GM23338 (cell line): ENCODE data around the gene KRT9. TPM values are rescaled to one million over a fixed set of nuclear protein-coding genes. Genes with fewer than 3 reads are reported as not detected.

Experiments used
- ATAC-seq: fragments of 200-7000 bp; cut with Tn5 transposase; 3 replicates; pipeline ENCODE4 v1.9.1; 2020
- DNase-seq: peaks from one replicate; pipeline ENCODE4 v3.0.0-alpha.2; 2015; ENCODE audit warnings: low spot score
- H2AFZ ChIP-seq: fragments of 200-600 bp; sonication (generic); 2 replicates; pipeline ENCODE4 v1.8.0; 2016; ENCODE audit warnings: antibody characterized with exemption, mild to moderate bottlenecking, moderate library complexity
- H3F3A ChIP-seq: fragments of 200-600 bp; sonication (generic); replicated peaks from 2 replicates; pipeline ENCODE4 v1.8.0; 2017; ENCODE audit warnings: antibody characterized with exemption, mixed run types, low read depth
- H3K27ac ChIP-seq: fragments of 200-600 bp; sonication (generic); 2 replicates; pipeline ENCODE4 v1.6.1; 2016; ENCODE audit warnings: low read depth
- H3K27me3 ChIP-seq: fragments of 200-600 bp; sonication (generic); 2 replicates; pipeline ENCODE4 v1.8.0; 2016; ENCODE audit warnings: mild to moderate bottlenecking, mixed run types, moderate library complexity; ENCODE audit not compliant: insufficient read depth
- H3K36me3 ChIP-seq: fragments of 200-600 bp; sonication (generic); 2 replicates; pipeline ENCODE4 v1.8.0; 2016; ENCODE audit warnings: mild to moderate bottlenecking; ENCODE audit not compliant: insufficient read depth
- H3K4me1 ChIP-seq: fragments of 200-600 bp; sonication (generic); 2 replicates; pipeline ENCODE4 v1.8.0; 2016; ENCODE audit warnings: mild to moderate bottlenecking, moderate library complexity; ENCODE audit not compliant: insufficient read depth
- H3K4me2 ChIP-seq: fragments of 200-600 bp; sonication (generic); 2 replicates; pipeline ENCODE4 v1.7.1; 2017; ENCODE audit warnings: mixed run types
- H3K4me3 ChIP-seq: fragments of 200-600 bp; sonication (generic); 2 replicates; pipeline ENCODE4 v1.6.1; 2016; ENCODE audit warnings: mixed run types
- H3K79me2 ChIP-seq: fragments of 200-600 bp; sonication (generic); replicated peaks from 2 replicates; pipeline ENCODE4 v1.8.0; 2017; ENCODE audit warnings: mild to moderate bottlenecking; ENCODE audit not compliant: insufficient read depth
- H3K9me2 ChIP-seq: fragments of 200-600 bp; sonication (generic); 2 replicates; pipeline ENCODE4 v1.8.0; 2017; ENCODE audit not compliant: insufficient read depth
- H4K20me1 ChIP-seq: fragments of 200-600 bp; sonication (generic); replicated peaks from 2 replicates; pipeline ENCODE4 v1.8.0; 2017; ENCODE audit warnings: mild to moderate bottlenecking; ENCODE audit not compliant: insufficient read depth
- H3K27ac Mint-ChIP-seq: 2 replicates; pipeline ENCODE4 v1.8.0; 2020; ENCODE audit warnings: inconsistent platforms, mild to moderate bottlenecking, moderate library complexity, mixed read lengths
- H3K27me3 Mint-ChIP-seq: 3 replicates; pipeline ENCODE4 v1.8.0; 2022; ENCODE audit warnings: low read depth, mild to moderate bottlenecking, moderate library complexity, mixed read lengths, inconsistent platforms; ENCODE audit not compliant: insufficient read depth, poor library complexity
- H3K36me3 Mint-ChIP-seq: 3 replicates; pipeline ENCODE4 v1.8.0; 2021; ENCODE audit warnings: low read depth, mild to moderate bottlenecking, inconsistent platforms, moderate library complexity, mixed read lengths
- H3K4me1 Mint-ChIP-seq: 3 replicates; pipeline ENCODE4 v1.8.0; 2020; ENCODE audit warnings: mild to moderate bottlenecking, inconsistent platforms, mixed read lengths
- H3K4me3 Mint-ChIP-seq: 3 replicates; pipeline ENCODE4 v1.8.0; 2021; ENCODE audit warnings: moderate library complexity, mild to moderate bottlenecking, inconsistent platforms, mixed read lengths
- H3K9me3 Mint-ChIP-seq: 3 replicates; pipeline ENCODE4 v1.8.0; 2020; ENCODE audit warnings: moderate library complexity, mild to moderate bottlenecking, inconsistent platforms, mixed read lengths
- EZH2 ChIP-seq: fragments of 200-600 bp; sonication (generic); IDR thresholded peaks from one replicate; pipeline ENCODE4 v1.8.0; 2017; ENCODE audit warnings: antibody characterized with exemption, mild to moderate bottlenecking, low read depth; ENCODE audit not compliant: unreplicated experiment
- EZH2phosphoT487 ChIP-seq: fragments of 200-600 bp; sonication (generic); IDR thresholded peaks from one replicate; pipeline ENCODE4 v1.8.1; 2018; ENCODE audit warnings: antibody characterized with exemption; ENCODE audit not compliant: unreplicated experiment
- NANOG ChIP-seq: IDR thresholded peaks from 2 replicates; pipeline ENCODE4 v1.6.1; 2016; ENCODE audit warnings: antibody characterized with exemption, borderline replicate concordance
- STAT1 ChIP-seq: IDR thresholded peaks from one replicate; pipeline ENCODE4 v1.6.1; 2016; ENCODE audit warnings: antibody characterized with exemption; ENCODE audit not compliant: unreplicated experiment
- ZNF114 ChIP-seq: fragments of 250-450 bp; sonication (Bioruptor Pico); IDR thresholded peaks from 2 replicates; pipeline ENCODE4 v1.5.0; 2020; ENCODE audit warnings: mild to moderate bottlenecking, moderate library complexity
- ZNF331 ChIP-seq: fragments of 250-450 bp; sonication (Bioruptor Pico); IDR thresholded peaks from 2 replicates; pipeline ENCODE4 v1.5.0; 2020; ENCODE audit warnings: low read depth, mild to moderate bottlenecking, moderate library complexity
- polyA plus RNA-seq: library from polyadenylated mRNA; unstranded; fragments of >200 nt; fragmentation: Nextera tagmentation; extraction: Ambion mirVana; gene quantifications from 2 replicates; pipeline ENCODE4 v1.2.1, GENCODE V29; 2016
- total RNA-seq: library from RNA; depleted of rRNA; stranded (reverse); fragments of >200 nt; shearing (Covaris generic); gene quantifications from 2 replicates; pipeline ENCODE4 v1.2.3, GENCODE V29; 2014
- TF ChIP-seq, protein P1 (sequence below), 2 experiments: fragments of 200-600 bp in 1 of 2; sonication (generic) in 1 of 2; conservative IDR thresholded peaks; 2 replicates each; pipeline versions ENCODE4 v1.5.1 to v1.6.1; 2016 to 2017; ENCODE audit warnings: antibody characterized with exemption in 2 of 2, low read depth in 2 of 2, mild to moderate bottlenecking in 2 of 2, moderate library complexity in 1 of 2
- TF ChIP-seq, protein P2 (sequence below): IDR thresholded peaks from one replicate; pipeline ENCODE4 v1.6.1; 2018; ENCODE audit warnings: antibody characterized with exemption; ENCODE audit not compliant: unreplicated experiment
- TF ChIP-seq, protein P3 (sequence below): fragments of 250-450 bp; sonication (Bioruptor Pico); IDR thresholded peaks from 2 replicates; pipeline ENCODE4 v1.5.0; 2020; ENCODE audit warnings: mild to moderate bottlenecking, moderate library complexity
- TF ChIP-seq, protein P4 (sequence below): IDR thresholded peaks from 2 replicates; pipeline ENCODE4 v1.6.1; 2016; ENCODE audit warnings: antibody characterized with exemption

KRT9 gene
- total and polyA plus RNA-seq, 2 experiments from 2014 or later = not detected

DNA sequence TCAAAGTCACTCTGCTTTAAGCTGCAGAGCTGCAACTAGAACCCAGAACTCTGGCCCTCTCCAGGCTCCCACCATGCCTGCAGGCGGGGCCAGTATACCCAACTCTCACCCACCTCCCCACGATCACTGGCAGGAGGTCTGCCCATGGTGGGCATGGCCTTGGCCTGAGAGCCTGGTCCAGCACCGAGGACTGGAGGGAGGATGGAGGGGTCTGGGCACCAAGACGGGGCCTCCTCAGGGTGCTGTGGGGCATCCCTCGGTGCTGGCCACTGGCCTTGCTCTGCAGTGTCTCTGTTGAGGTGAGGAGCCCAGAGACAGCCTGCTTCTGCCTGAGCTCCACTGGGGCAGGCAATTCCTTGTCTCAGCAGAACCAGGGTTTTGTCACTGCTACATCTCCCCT lies 42.2 kb upstream of the KRT9 start:
- no peak for ATAC-seq
- H3K27ac Mint-ChIP-seq = no peak overlapping the region
- H3K4me1 Mint-ChIP-seq = peaks cover 20% of the 10 kb centered on the region; the same call in 2 of the 3 replicates
- Histone ChIP-seq H3K9me2 (no peaks in the 10 kb centered on the region), H2AFZ (no peak overlapping the region), H3F3A (no peaks in the 10 kb centered on the region), H3K79me2 (no peaks in the 10 kb centered on the region), H3K4me2 (no peak overlapping the region), H3K36me3 (no peaks in the 10 kb centered on the region), H3K27ac (no peak overlapping the region), H4K20me1 (no peaks in the 10 kb centered on the region), H3K27me3 (no peaks in the 10 kb centered on the region), H3K4me1 (no peaks in the 10 kb centered on the region), H3K4me3 (no peak overlapping the region)
- H3K4me3 Mint-ChIP-seq = no peak overlapping the region
- H3K36me3 Mint-ChIP-seq = no peaks in the 10 kb centered on the region
- H3K9me3 Mint-ChIP-seq = no peaks in the 10 kb centered on the region
- DNase-seq = no peak
- peaks cover 22% of the 10 kb centered on the region for H3K27me3 Mint-ChIP-seq
- TF ChIP-seq EZH2 = no peak
- TF ChIP-seq, protein P1, sequence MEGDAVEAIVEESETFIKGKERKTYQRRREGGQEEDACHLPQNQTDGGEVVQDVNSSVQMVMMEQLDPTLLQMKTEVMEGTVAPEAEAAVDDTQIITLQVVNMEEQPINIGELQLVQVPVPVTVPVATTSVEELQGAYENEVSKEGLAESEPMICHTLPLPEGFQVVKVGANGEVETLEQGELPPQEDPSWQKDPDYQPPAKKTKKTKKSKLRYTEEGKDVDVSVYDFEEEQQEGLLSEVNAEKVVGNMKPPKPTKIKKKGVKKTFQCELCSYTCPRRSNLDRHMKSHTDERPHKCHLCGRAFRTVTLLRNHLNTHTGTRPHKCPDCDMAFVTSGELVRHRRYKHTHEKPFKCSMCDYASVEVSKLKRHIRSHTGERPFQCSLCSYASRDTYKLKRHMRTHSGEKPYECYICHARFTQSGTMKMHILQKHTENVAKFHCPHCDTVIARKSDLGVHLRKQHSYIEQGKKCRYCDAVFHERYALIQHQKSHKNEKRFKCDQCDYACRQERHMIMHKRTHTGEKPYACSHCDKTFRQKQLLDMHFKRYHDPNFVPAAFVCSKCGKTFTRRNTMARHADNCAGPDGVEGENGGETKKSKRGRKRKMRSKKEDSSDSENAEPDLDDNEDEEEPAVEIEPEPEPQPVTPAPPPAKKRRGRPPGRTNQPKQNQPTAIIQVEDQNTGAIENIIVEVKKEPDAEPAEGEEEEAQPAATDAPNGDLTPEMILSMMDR (conservative IDR thresholded peaks at IDR 0.05; ENCODE audit: low read depth in 2 of 2) = no peak
- no peak for TF ChIP-seq STAT1
- TF ChIP-seq, protein P2, sequence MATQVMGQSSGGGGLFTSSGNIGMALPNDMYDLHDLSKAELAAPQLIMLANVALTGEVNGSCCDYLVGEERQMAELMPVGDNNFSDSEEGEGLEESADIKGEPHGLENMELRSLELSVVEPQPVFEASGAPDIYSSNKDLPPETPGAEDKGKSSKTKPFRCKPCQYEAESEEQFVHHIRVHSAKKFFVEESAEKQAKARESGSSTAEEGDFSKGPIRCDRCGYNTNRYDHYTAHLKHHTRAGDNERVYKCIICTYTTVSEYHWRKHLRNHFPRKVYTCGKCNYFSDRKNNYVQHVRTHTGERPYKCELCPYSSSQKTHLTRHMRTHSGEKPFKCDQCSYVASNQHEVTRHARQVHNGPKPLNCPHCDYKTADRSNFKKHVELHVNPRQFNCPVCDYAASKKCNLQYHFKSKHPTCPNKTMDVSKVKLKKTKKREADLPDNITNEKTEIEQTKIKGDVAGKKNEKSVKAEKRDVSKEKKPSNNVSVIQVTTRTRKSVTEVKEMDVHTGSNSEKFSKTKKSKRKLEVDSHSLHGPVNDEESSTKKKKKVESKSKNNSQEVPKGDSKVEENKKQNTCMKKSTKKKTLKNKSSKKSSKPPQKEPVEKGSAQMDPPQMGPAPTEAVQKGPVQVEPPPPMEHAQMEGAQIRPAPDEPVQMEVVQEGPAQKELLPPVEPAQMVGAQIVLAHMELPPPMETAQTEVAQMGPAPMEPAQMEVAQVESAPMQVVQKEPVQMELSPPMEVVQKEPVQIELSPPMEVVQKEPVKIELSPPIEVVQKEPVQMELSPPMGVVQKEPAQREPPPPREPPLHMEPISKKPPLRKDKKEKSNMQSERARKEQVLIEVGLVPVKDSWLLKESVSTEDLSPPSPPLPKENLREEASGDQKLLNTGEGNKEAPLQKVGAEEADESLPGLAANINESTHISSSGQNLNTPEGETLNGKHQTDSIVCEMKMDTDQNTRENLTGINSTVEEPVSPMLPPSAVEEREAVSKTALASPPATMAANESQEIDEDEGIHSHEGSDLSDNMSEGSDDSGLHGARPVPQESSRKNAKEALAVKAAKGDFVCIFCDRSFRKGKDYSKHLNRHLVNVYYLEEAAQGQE = no peak
- no peak for TF ChIP-seq ZNF114
- no peak for TF ChIP-seq EZH2phosphoT487
- TF ChIP-seq, protein P3, sequence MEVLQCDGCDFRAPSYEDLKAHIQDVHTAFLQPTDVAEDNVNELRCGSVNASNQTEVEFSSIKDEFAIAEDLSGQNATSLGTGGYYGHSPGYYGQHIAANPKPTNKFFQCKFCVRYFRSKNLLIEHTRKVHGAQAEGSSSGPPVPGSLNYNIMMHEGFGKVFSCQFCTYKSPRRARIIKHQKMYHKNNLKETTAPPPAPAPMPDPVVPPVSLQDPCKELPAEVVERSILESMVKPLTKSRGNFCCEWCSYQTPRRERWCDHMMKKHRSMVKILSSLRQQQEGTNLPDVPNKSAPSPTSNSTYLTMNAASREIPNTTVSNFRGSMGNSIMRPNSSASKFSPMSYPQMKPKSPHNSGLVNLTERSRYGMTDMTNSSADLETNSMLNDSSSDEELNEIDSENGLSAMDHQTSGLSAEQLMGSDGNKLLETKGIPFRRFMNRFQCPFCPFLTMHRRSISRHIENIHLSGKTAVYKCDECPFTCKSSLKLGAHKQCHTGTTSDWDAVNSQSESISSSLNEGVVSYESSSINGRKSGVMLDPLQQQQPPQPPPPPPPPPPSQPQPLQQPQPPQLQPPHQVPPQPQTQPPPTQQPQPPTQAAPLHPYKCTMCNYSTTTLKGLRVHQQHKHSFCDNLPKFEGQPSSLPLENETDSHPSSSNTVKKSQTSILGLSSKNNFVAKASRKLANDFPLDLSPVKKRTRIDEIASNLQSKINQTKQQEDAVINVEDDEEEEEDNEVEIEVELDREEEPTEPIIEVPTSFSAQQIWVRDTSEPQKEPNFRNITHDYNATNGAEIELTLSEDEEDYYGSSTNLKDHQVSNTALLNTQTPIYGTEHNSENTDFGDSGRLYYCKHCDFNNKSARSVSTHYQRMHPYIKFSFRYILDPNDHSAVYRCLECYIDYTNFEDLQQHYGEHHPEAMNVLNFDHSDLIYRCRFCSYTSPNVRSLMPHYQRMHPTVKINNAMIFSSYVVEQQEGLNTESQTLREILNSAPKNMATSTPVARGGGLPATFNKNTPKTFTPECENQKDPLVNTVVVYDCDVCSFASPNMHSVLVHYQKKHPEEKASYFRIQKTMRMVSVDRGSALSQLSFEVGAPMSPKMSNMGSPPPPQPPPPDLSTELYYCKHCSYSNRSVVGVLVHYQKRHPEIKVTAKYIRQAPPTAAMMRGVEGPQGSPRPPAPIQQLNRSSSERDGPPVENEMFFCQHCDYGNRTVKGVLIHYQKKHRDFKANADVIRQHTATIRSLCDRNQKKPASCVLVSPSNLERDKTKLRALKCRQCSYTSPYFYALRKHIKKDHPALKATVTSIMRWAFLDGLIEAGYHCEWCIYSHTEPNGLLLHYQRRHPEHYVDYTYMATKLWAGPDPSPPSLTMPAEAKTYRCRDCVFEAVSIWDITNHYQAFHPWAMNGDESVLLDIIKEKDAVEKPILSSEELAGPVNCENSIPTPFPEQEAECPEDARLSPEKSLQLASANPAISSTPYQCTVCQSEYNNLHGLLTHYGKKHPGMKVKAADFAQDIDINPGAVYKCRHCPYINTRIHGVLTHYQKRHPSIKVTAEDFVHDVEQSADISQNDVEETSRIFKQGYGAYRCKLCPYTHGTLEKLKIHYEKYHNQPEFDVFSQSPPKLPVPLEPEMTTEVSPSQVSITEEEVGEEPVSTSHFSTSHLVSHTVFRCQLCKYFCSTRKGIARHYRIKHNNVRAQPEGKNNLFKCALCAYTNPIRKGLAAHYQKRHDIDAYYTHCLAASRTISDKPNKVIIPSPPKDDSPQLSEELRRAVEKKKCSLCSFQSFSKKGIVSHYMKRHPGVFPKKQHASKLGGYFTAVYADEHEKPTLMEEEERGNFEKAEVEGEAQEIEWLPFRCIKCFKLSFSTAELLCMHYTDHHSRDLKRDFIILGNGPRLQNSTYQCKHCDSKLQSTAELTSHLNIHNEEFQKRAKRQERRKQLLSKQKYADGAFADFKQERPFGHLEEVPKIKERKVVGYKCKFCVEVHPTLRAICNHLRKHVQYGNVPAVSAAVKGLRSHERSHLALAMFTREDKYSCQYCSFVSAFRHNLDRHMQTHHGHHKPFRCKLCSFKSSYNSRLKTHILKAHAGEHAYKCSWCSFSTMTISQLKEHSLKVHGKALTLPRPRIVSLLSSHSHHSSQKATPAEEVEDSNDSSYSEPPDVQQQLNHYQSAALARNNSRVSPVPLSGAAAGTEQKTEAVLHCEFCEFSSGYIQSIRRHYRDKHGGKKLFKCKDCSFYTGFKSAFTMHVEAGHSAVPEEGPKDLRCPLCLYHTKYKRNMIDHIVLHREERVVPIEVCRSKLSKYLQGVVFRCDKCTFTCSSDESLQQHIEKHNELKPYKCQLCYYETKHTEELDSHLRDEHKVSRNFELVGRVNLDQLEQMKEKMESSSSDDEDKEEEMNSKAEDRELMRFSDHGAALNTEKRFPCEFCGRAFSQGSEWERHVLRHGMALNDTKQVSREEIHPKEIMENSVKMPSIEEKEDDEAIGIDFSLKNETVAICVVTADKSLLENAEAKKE (CRISPR knock-in tag) = no peak
- TF ChIP-seq, protein P4, sequence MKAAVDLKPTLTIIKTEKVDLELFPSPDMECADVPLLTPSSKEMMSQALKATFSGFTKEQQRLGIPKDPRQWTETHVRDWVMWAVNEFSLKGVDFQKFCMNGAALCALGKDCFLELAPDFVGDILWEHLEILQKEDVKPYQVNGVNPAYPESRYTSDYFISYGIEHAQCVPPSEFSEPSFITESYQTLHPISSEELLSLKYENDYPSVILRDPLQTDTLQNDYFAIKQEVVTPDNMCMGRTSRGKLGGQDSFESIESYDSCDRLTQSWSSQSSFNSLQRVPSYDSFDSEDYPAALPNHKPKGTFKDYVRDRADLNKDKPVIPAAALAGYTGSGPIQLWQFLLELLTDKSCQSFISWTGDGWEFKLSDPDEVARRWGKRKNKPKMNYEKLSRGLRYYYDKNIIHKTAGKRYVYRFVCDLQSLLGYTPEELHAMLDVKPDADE = no peak
- no peak for TF ChIP-seq NANOG
- no peak for TF ChIP-seq ZNF331
